CD14-positive monocyte (primary cell): ENCODE results near the gene AIPL1. TPM values are rescaled to one million over a fixed set of nuclear protein-coding genes. Genes with fewer than 3 reads are reported as not detected.

ENCODE experiments used
- DNase-seq, 3 donors: peaks; one replicate each; pipeline ENCODE4 v3.0.0-alpha.2; 2011 to 2022
- H2AFZ ChIP-seq: 2 replicates; pipeline ENCODE4 v1.6.0; 2012; ENCODE audit warnings: mild to moderate bottlenecking, low read depth, low read length, inconsistent platforms; ENCODE audit not compliant: insufficient read depth, poor library complexity, severe bottlenecking
- H3K27ac ChIP-seq, 2 donors: 1 replicate in 1 of 2; 2 replicates in 1 of 2; pipeline ENCODE4 v1.5.1; 2012 to 2013; ENCODE audit warnings: low read length in 2 of 2, control low read depth in 1 of 2, inconsistent platforms in 1 of 2, low read depth in 1 of 2, mild to moderate bottlenecking in 1 of 2
- H3K27me3 ChIP-seq, 2 donors: one replicate each; pipeline versions ENCODE4 v1.6.0 to v1.6.1; 2011 to 2013; ENCODE audit warnings: low read length in 2 of 2; ENCODE audit not compliant: control insufficient read depth in 2 of 2, insufficient read depth in 2 of 2
- H3K36me3 ChIP-seq, 2 donors: replicated peaks in 1 of 2; 1 replicate in 1 of 2; 2 replicates in 1 of 2; pipeline versions ENCODE4 v1.5.1 to v1.6.1; 2012 to 2013; ENCODE audit warnings: low read length in 2 of 2, control low read depth in 1 of 2, inconsistent platforms in 1 of 2, mild to moderate bottlenecking in 1 of 2; ENCODE audit not compliant: insufficient read depth in 2 of 2, control insufficient read depth in 1 of 2
- H3K4me1 ChIP-seq, 2 donors: 1 replicate in 1 of 2; 2 replicates in 1 of 2; pipeline versions ENCODE4 v1.5.1 to v1.6.1; 2012 to 2013; ENCODE audit warnings: low read length in 2 of 2, control low read depth in 1 of 2, inconsistent platforms in 1 of 2, mild to moderate bottlenecking in 1 of 2, moderate library complexity in 1 of 2; ENCODE audit not compliant: insufficient read depth in 2 of 2, control insufficient read depth in 1 of 2
- H3K4me2 ChIP-seq: replicated peaks from 2 replicates; pipeline ENCODE3; 2012; ENCODE audit warnings: low read length, moderate library complexity, mild to moderate bottlenecking; ENCODE audit not compliant: poor library complexity, severe bottlenecking; ENCODE audit errors: extremely low read depth
- H3K4me3 ChIP-seq, 3 experiments: fragments of 200-600 bp in 1 of 3; sonication (generic) in 1 of 3; replicated peaks in 1 of 3; 1 replicate in 2 of 3; 2 replicates in 1 of 3; pipeline ENCODE4 v1.5.1; 2011 to 2013; ENCODE audit warnings: low read length in 3 of 3, mild to moderate bottlenecking in 3 of 3, control low read depth in 2 of 3, low read depth in 2 of 3, inconsistent platforms in 1 of 3, moderate library complexity in 1 of 3
- H3K79me2 ChIP-seq: 2 replicates; pipeline ENCODE4 v1.6.0; 2012; ENCODE audit warnings: mild to moderate bottlenecking, control low read depth, inconsistent platforms, low read length, moderate library complexity; ENCODE audit not compliant: insufficient read depth
- H3K9ac ChIP-seq: 2 replicates; pipeline ENCODE4 v1.6.0; 2017; ENCODE audit warnings: low read length, mild to moderate bottlenecking; ENCODE audit not compliant: insufficient read depth, poor library complexity, severe bottlenecking
- H3K9me3 ChIP-seq, 2 donors: replicated peaks in 1 of 2; 1 replicate in 1 of 2; 2 replicates in 1 of 2; pipeline versions ENCODE4 v1.5.1 to v1.6.1; 2012 to 2013; ENCODE audit warnings: low read length in 2 of 2, control low read depth in 1 of 2; ENCODE audit not compliant: control insufficient read depth in 1 of 2, insufficient read depth in 1 of 2
- H4K20me1 ChIP-seq: 2 replicates; pipeline ENCODE4 v1.6.0; 2012; ENCODE audit warnings: mild to moderate bottlenecking, low read length, control low read depth, moderate library complexity; ENCODE audit not compliant: insufficient read depth
- H3K27ac Mint-ChIP-seq, 7 donors: one replicate each; pipeline ENCODE4 v1.8.0; 2020; ENCODE audit warnings: mild to moderate bottlenecking in 7 of 7, mixed read lengths in 7 of 7, moderate library complexity in 6 of 7, inconsistent platforms in 2 of 7
- H3K27me3 Mint-ChIP-seq, 3 donors: one replicate each; pipeline ENCODE4 v1.8.0; 2021 to 2022; ENCODE audit warnings: low read depth in 3 of 3, mild to moderate bottlenecking in 3 of 3, mixed read lengths in 3 of 3, moderate library complexity in 3 of 3, inconsistent platforms in 1 of 3
- H3K36me3 Mint-ChIP-seq, 2 donors: one replicate each; pipeline ENCODE4 v1.8.0; 2020; ENCODE audit warnings: mixed read lengths in 2 of 2, inconsistent platforms in 1 of 2, mild to moderate bottlenecking in 1 of 2
- H3K4me1 Mint-ChIP-seq: one replicate; pipeline ENCODE4 v1.8.0; 2020; ENCODE audit warnings: mild to moderate bottlenecking, mixed read lengths
- H3K4me3 Mint-ChIP-seq, 2 donors: one replicate each; pipeline ENCODE4 v1.8.0; 2020; ENCODE audit warnings: mild to moderate bottlenecking in 2 of 2, mixed read lengths in 2 of 2, moderate library complexity in 1 of 2
- H3K9me3 Mint-ChIP-seq, 7 donors: one replicate each; pipeline ENCODE4 v1.8.0; 2020 to 2022; ENCODE audit warnings: mixed read lengths in 7 of 7, mild to moderate bottlenecking in 6 of 7, moderate library complexity in 6 of 7, inconsistent platforms in 2 of 7
- WGBS: methylation state at CpG from one replicate; pipeline ENCODE4 v1.1.5; 2013; ENCODE audit warnings: missing lambda C conversion rate; ENCODE audit not compliant: insufficient coverage; 5-methylcytosine and 5-hydroxymethylcytosine counted together
- intact Hi-C, 2 donors: fragments of 100-400 bp; cut with micrococcal nuclease; formaldehyde crosslinking; loops; one replicate each; pipeline versions ENCODE4 v1.15.0 to v1.15.1; 2023
- polyA plus RNA-seq, 3 donors: library from polyadenylated mRNA; depleted of rRNA in 1 of 3; unstranded in 2 of 3; stranded (reverse) in 1 of 3; fragments of 300-500 nt in 2 of 3; fragments of >200 nt in 1 of 3; fragmentation: Illumina TruSeq in 2 of 3; gene quantifications; 1 replicate in 2 of 3; 2 replicates in 1 of 3; pipeline ENCODE4 v1.2.3, GENCODE V29; 2012 to 2021
- TF ChIP-seq, protein P1 (sequence below): fragments of 200-600 bp; IDR thresholded peaks from one replicate; pipeline ENCODE4 v1.8.0; 2022; ENCODE audit warnings: antibody characterized with exemption, mild to moderate bottlenecking

The AIPL1 gene
- polyA plus RNA-seq, 3 donors = not detected

DNA sequence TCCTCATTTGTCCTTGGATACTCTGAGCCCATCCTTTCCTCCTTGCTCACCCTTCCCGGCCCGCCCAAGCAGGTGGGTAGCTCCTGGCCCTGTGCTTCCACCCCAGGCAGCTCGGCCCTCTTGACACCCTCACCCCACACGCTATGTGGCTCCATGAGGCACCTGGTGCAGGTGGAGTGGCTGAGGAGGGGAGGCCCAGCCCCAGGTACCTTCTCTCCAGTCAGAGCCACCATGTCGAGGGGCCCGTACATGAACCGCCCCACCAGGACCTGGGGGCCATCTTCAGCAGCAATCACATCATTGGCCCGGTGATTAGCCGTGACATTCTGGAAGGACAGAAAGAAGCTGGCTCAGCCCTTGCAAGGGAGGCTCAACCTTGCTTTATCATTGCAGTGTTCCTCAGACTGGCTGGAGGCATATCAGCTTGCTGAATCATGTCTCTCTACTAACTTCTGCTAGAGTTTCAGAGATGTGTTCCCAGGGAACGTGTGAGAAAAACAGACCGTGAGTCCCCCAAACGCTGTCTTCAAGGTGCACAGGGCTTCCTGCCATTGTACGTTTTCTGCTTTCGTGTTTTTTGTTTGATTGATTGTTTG lies 29.6 kb upstream of the AIPL1 start:
- Mint-ChIP-seq H3K4me3 (no peak overlapping the region), H3K36me3 (no peaks in the 10 kb centered on the region), H3K4me1 (no peaks in the 10 kb centered on the region), H3K27me3 (peaks cover 5 to 13% (median 6%) of the 10 kb centered on the region in 3 donors), H3K27ac (no peak overlapping the region), H3K9me3 (no peaks in the 10 kb centered on the region)
- DNase-seq = no peak
- TF ChIP-seq, protein P1, sequence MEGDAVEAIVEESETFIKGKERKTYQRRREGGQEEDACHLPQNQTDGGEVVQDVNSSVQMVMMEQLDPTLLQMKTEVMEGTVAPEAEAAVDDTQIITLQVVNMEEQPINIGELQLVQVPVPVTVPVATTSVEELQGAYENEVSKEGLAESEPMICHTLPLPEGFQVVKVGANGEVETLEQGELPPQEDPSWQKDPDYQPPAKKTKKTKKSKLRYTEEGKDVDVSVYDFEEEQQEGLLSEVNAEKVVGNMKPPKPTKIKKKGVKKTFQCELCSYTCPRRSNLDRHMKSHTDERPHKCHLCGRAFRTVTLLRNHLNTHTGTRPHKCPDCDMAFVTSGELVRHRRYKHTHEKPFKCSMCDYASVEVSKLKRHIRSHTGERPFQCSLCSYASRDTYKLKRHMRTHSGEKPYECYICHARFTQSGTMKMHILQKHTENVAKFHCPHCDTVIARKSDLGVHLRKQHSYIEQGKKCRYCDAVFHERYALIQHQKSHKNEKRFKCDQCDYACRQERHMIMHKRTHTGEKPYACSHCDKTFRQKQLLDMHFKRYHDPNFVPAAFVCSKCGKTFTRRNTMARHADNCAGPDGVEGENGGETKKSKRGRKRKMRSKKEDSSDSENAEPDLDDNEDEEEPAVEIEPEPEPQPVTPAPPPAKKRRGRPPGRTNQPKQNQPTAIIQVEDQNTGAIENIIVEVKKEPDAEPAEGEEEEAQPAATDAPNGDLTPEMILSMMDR = no peak
- no peak overlapping the region for H2AFZ ChIP-seq
- H3K27me3 ChIP-seq = no peaks in the 10 kb centered on the region
- no peaks in the 10 kb centered on the region for H3K79me2 ChIP-seq
- H3K9ac ChIP-seq = no peak overlapping the region
- no peaks in the 10 kb centered on the region for H4K20me1 ChIP-seq
- no peak overlapping the region for H3K4me3 ChIP-seq
- H3K4me1 ChIP-seq = no peaks in the 10 kb centered on the region
- H3K36me3 ChIP-seq = no peaks in the 10 kb centered on the region
- intact Hi-C loops = no loop called here
- 85% methylated on average over 10 of the region's 14 CpGs for WGBS
- H3K4me2 ChIP-seq = no peak overlapping the region
- no peak overlapping the region for H3K27ac ChIP-seq
- no peaks in the 10 kb centered on the region for H3K9me3 ChIP-seq

DNA sequence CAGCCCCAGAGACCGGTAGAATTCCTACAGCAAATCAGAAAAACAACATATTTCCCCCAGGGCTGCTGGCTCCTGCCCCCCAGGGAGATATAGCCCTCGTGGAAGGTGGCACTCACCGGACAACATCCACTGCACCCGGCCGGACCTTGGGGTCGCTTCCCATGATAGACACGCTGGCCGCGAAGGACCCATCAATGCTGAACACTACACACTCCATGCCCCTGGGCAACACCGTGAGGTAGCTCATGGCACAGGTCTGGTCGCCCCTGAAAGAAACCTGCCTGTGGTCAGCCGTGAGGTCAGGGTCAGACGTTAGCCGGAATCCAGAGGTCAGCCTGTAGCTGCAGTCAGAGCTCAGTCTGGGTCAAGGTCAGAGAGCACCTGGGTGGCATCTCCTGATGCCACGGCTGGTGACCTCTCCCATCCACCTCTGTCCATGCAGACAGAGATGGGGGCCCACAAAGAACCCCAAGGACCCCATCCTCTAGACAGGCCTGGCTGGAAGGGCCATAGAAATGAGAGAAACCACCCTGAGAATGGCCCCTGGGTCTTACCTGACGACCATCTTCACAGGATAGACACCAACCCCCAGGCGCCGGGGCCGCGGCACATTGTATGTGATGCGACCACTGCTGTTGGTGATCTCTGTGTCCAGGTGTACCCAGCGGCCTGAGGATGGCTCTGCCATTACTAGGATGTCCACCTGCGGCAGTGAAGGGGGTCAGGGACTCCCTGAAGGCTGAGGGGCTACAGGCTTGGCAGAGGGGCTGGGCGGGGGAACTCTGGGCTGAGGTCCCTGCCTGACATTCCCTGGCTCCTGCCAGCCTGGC lies 28.9 kb upstream of the AIPL1 start:
- H3K27me3 Mint-ChIP-seq = peaks cover 5 to 10% (median 6%) of the 10 kb centered on the region in 3 donors
- H3K9me3 Mint-ChIP-seq = no peaks in the 10 kb centered on the region
- Histone ChIP-seq H3K27ac (no peak overlapping the region), H3K9ac (no peak overlapping the region), H3K36me3 (no peaks in the 10 kb centered on the region), H3K27me3 (no peaks in the 10 kb centered on the region), H3K9me3 (no peaks in the 10 kb centered on the region), H4K20me1 (no peaks in the 10 kb centered on the region), H3K4me1 (no peaks in the 10 kb centered on the region), H3K4me2 (no peak overlapping the region), H2AFZ (no peak overlapping the region), H3K4me3 (no peak overlapping the region), H3K79me2 (no peaks in the 10 kb centered on the region)
- 97% methylated on average over 23 of the region's 24 CpGs for WGBS
- no peak overlapping the region for H3K27ac Mint-ChIP-seq
- H3K4me3 Mint-ChIP-seq = no peak overlapping the region
- TF ChIP-seq, protein P1 = no peak
- H3K4me1 Mint-ChIP-seq = no peaks in the 10 kb centered on the region
- H3K36me3 Mint-ChIP-seq = no peaks in the 10 kb centered on the region
- no peak for DNase-seq
- intact Hi-C loops = no loop called here
